ENCODE data around the gene FRMD4B.

The FRMD4B gene

DNA sequence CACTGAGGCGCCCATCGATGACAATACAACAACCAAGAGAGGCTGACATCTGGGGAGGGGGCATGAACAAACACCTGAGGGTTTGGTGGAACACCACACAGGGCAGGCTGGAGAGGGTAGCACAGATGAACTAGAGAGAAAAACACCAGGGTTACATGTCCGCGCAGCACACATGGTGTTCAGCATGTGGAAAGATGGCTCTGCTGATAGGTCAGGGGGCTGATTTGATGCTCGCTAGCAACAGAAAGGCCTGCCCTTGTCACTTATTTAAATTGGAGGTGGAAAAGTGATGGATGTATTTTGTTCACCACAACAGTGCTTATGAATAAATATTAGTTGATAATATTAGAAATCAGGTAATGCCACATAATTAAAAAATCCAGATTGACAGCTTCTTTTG is 67.5 kb downstream of the FRMD4B start:
- no peak for DNase-seq (ENCODE audit: low read depth)
- no peak overlapping the region for H3K4me3 ChIP-seq (ENCODE audit: control insufficient read depth, low read depth, low read length)
- TF ChIP-seq, protein P1, sequence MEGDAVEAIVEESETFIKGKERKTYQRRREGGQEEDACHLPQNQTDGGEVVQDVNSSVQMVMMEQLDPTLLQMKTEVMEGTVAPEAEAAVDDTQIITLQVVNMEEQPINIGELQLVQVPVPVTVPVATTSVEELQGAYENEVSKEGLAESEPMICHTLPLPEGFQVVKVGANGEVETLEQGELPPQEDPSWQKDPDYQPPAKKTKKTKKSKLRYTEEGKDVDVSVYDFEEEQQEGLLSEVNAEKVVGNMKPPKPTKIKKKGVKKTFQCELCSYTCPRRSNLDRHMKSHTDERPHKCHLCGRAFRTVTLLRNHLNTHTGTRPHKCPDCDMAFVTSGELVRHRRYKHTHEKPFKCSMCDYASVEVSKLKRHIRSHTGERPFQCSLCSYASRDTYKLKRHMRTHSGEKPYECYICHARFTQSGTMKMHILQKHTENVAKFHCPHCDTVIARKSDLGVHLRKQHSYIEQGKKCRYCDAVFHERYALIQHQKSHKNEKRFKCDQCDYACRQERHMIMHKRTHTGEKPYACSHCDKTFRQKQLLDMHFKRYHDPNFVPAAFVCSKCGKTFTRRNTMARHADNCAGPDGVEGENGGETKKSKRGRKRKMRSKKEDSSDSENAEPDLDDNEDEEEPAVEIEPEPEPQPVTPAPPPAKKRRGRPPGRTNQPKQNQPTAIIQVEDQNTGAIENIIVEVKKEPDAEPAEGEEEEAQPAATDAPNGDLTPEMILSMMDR (IDR thresholded peaks at IDR 0.05; ENCODE audit: control insufficient read depth, insufficient read depth, low read depth, low read length, missing control alignments): no peak

DNA sequence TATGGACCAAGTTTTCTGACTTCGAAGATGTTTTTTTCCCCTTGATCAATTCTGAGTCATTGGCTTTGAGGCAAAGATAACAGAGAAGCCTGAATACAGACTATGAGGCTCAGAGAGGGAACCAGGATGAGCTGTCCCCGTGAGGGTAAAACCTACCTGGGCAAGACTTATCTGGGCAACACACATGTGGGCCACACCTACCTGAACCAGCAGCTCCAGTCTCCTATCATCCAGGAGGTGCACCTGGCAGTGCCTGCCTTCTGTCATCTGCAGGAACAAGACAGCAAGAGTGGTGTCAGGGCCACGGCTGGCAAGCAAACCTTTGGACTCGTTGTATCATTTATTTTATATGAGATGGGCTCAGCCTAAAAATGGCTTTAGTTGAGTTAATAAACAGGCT is 72.6 kb downstream of the FRMD4B start:
- no peak overlapping the region for H3K4me3 ChIP-seq (ENCODE audit: control insufficient read depth, low read depth, low read length)
- no peak for DNase-seq (ENCODE audit: low read depth)
- TF ChIP-seq, protein P1 (IDR thresholded peaks at IDR 0.05; ENCODE audit: control insufficient read depth, insufficient read depth, low read depth, low read length, missing control alignments): no peak

DNA sequence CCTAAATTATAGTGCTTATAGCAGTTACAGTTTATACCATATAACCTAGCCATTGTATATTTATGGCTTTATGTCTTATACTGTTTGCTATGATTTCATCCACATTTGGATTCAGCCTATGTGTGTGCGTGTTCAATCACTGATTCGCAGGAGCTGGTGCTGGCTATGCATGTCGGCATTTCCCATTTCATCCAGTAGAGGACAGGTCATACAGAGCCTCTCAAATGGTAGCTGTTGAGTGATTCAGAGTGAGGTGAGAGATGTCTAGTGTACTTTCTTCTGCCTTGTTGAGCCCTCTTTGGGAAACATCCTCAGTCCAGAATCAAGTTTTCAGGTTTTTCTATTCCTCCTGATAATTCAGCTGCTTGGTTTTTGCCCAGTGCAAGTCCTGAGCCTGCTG is 76.1 kb downstream of the FRMD4B start:
- H3K4me3 ChIP-seq (ENCODE audit: control insufficient read depth, low read depth, low read length): no peak overlapping the region
- TF ChIP-seq, protein P1 (IDR thresholded peaks at IDR 0.05; ENCODE audit: control insufficient read depth, insufficient read depth, low read depth, low read length, missing control alignments): peak; percentile 81
- DNase-seq (ENCODE audit: low read depth): peak; percentile 32

DNA sequence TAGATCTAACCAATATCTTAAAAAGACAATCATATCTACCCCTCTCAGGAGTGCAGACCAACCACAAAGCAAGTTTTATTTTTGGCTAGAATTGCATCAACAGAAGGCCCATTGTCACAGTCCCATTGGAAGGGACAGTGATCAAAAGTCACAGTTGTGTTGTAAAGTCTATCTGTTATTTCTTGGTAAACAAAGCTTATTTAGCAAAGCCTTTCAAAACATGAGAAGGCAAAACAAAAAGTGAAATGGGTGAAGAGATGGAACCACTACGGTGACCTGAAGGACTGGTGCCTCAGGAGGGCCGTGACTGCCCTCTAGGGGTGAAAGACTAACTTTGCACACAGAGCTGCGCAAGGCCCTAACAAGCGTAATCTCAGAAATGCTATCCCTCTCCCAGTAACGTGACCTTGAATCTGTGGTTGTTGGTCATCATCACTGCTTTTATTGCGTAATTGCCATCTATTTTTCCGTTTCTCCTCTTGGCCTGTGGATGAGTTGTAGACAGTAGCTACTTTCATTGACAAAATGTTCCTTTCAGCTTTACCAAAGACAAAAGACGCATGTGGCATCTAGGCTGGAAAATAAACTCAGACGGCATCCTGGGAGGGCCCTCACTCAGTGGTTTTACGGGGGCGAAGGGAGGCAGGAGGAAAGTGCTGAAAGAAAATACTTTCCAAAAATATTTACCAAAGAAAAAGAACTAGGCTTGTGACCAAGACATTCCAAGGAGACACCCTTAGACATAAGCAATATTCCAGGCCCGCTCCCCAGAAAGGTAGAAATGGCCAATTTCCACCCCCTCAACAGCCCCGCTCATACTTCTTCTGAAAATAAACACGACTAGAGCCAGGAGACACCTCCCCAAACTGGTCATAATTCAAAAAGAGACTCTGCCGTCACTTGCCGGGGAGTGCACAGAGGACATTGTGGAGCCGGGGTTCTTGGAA is 79.4 kb downstream of the FRMD4B start:
- no peak overlapping the region for H3K4me3 ChIP-seq (ENCODE audit: control insufficient read depth, low read depth, low read length)
- TF ChIP-seq, protein P1 (IDR thresholded peaks at IDR 0.05; ENCODE audit: control insufficient read depth, insufficient read depth, low read depth, low read length, missing control alignments): peak; percentile 92
- DNase-seq (ENCODE audit: low read depth): peak; percentile 78

DNA sequence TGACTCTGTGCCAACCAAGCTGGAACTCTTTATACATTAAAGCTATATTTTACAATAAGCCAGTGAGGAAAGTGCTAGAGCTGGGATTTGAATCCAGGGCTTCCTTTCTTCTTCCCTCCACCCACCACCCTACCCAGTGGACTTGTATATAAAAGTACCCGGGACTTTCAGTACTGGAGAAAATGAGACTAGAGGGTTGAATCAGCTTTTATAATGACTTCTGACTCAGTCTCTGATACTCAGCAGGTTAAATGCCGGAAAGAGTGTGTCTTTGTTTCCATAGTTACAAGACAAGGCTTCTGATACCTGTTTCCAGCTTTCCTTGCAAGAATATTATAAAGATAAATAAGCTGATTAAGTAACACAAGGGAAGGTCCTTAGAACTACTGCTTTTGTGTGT is 80.9 kb downstream of the FRMD4B start:
- H3K4me3 ChIP-seq (ENCODE audit: control insufficient read depth, low read depth, low read length): no peak overlapping the region
- DNase-seq (ENCODE audit: low read depth): no peak
- TF ChIP-seq, protein P1 (IDR thresholded peaks at IDR 0.05; ENCODE audit: control insufficient read depth, insufficient read depth, low read depth, low read length, missing control alignments): no peak

DNA sequence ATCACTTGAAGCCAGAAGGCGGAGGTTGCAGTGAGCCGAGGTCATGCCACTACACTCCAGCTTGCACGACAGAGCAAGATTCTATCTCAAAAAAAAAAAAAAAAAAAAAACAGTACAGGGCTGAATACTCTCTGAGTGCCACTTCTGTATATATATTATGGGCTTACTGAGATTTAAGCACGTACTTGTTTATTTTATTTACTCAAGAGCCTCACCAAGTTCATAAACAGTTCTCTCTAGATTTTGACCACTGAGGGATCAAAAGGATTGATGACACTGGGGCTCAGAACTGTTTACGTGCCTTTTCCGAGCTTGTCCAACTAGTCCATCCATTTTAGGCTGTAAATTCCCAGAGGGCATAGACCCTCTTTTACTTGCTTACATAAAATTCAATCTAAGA is 81.5 kb downstream of the FRMD4B start:
- no peak overlapping the region for H3K4me3 ChIP-seq (ENCODE audit: control insufficient read depth, low read depth, low read length)
- DNase-seq (ENCODE audit: low read depth): no peak
- TF ChIP-seq, protein P1 (IDR thresholded peaks at IDR 0.05; ENCODE audit: control insufficient read depth, insufficient read depth, low read depth, low read length, missing control alignments): no peak
